B cell (primary cell): ENCODE data around the gene FAM184B.

Experiments used
- CTCF ChIP-seq: fragments of 200-600 bp; IDR thresholded peaks from one replicate; pipeline ENCODE4 v1.8.0; 2022; ENCODE audit warnings: antibody characterized with exemption, mild to moderate bottlenecking
- EZH2 ChIP-seq: IDR thresholded peaks from 2 replicates; pipeline ENCODE4 v1.6.1; 2012; ENCODE audit warnings: borderline replicate concordance, low read depth, mild to moderate bottlenecking, moderate library complexity, low read length; ENCODE audit not compliant: insufficient read depth, poor library complexity, severe bottlenecking

DNA sequence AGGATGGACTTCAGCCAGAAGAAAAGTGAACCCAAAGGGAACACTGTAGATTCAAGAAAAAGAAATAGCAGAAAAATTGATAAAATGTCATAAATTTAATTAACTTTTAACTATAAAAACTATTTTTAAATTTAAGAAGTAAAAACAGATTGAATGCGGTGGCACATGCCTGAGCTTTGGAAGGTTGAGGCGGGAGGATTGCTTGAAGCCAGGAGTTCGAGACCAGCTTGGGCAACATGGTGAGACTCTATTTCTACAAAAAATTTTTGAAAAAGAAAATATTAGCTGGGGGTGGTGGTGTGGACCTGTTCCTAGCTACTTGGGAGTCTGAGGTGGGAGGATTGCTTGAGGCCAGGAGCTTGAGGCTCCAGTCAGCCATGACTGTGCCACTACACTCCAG, 3.0 kb downstream of the FAM184B start:
- TF ChIP-seq CTCF (no peak), EZH2 (no peak)
